SK-N-SH (cell line): ENCODE data around the gene CFAP20DC. TPM values are rescaled to one million over a fixed set of nuclear protein-coding genes. Genes with fewer than 3 reads are reported as not detected.
"Not testable (repeated sequence)": the region's sequence is repeated elsewhere in the genome, so short reads cannot be mapped to it uniquely, and the experiment has no call there.

Experiments used
- CTCF ChIA-PET: fragments of 300-600, 350-600 bp; formaldehyde crosslinking; extraction: SDS; loops from one replicate; lab custom pipeline; 2021; lab: Yijun Ruan, JAX
- POLR2A ChIA-PET: fragments of 350-600 bp; sonication (Branson Sonifier 250); formaldehyde crosslinking; extraction: SDS; loops from one replicate; lab custom pipeline; 2020; ENCODE audit warnings: antibody characterized with exemption, inconsistent platforms; lab: Yijun Ruan, JAX
- DNase-seq: peaks from one replicate; pipeline ENCODE4 v3.0.0; 2012
- H2AFZ ChIP-seq: fragments of 200-600 bp; sonication (generic); 2 replicates; pipeline ENCODE4 v1.8.1; 2016; ENCODE audit warnings: antibody characterized with exemption, mild to moderate bottlenecking, low read depth
- H3F3A ChIP-seq: fragments of 200-600 bp; sonication (generic); replicated peaks from 2 replicates; pipeline ENCODE3; 2016; ENCODE audit warnings: antibody characterized with exemption, mild to moderate bottlenecking; ENCODE audit not compliant: insufficient read depth
- H3K27ac ChIP-seq, 2 experiments: fragments of 200-500 bp in 1 of 2; fragments of 200-600 bp in 1 of 2; sonication (Bioruptor generic) in 1 of 2; sonication (generic), shearing (Covaris generic) in 1 of 2; 2 replicates each; pipeline versions ENCODE4 v1.5.1 to v1.6.1; 2014 to 2016; ENCODE audit warnings: low read depth in 2 of 2, inconsistent platforms in 1 of 2, low read length in 1 of 2, mild to moderate bottlenecking in 1 of 2, mixed read lengths in 1 of 2
- H3K27me3 ChIP-seq: fragments of 200-600 bp; sonication (generic), shearing (Covaris generic); 2 replicates; pipeline ENCODE4 v1.6.1; 2016; ENCODE audit warnings: mixed run types; ENCODE audit not compliant: insufficient read depth
- H3K36me3 ChIP-seq, 2 experiments: fragments of 200-500 bp in 1 of 2; fragments of 200-600 bp in 1 of 2; sonication (Bioruptor generic) in 1 of 2; sonication (generic) in 1 of 2; replicated peaks in 1 of 2; 2 replicates each; pipeline versions ENCODE3 to v1.5.1; 2014 to 2016; ENCODE audit warnings: low read length in 1 of 2, mild to moderate bottlenecking in 1 of 2; ENCODE audit not compliant: insufficient read depth in 2 of 2, control insufficient read depth in 1 of 2
- H3K4me1 ChIP-seq, 2 experiments: fragments of 200-500 bp in 1 of 2; fragments of 200-600 bp in 1 of 2; sonication (Bioruptor generic) in 1 of 2; sonication (generic), shearing (Covaris generic) in 1 of 2; 2 replicates each; pipeline versions ENCODE4 v1.5.1 to v1.6.1; 2014 to 2016; ENCODE audit warnings: low read depth in 1 of 2, low read length in 1 of 2, mixed run types in 1 of 2; ENCODE audit not compliant: insufficient read depth in 2 of 2, control insufficient read depth in 1 of 2
- H3K4me2 ChIP-seq: fragments of 200-600 bp; sonication (generic), shearing (Covaris generic); 2 replicates; pipeline ENCODE4 v1.6.1; 2017; ENCODE audit warnings: mixed run types
- H3K4me3 ChIP-seq, 2 experiments: fragments of 200-500 bp in 1 of 2; fragments of 200-600 bp in 1 of 2; sonication (Bioruptor generic) in 1 of 2; sonication (generic), shearing (Covaris generic) in 1 of 2; 2 replicates each; pipeline versions ENCODE4 v1.5.1 to v1.8.1; 2014 to 2016; ENCODE audit warnings: low read depth in 2 of 2, inconsistent platforms in 1 of 2, low read length in 1 of 2, mild to moderate bottlenecking in 1 of 2, mixed read lengths in 1 of 2, moderate library complexity in 1 of 2
- H3K79me2 ChIP-seq: fragments of 200-600 bp; sonication (generic); 2 replicates; pipeline ENCODE4 v1.8.1; 2017; ENCODE audit warnings: mild to moderate bottlenecking; ENCODE audit not compliant: insufficient read depth
- H3K9ac ChIP-seq: fragments of 200-600 bp; sonication (generic); 2 replicates; pipeline ENCODE4 v1.6.1; 2017; ENCODE audit warnings: mixed run types
- H3K9me2 ChIP-seq: fragments of 200-600 bp; sonication (generic); 2 replicates; pipeline ENCODE4 v1.6.1; 2017; ENCODE audit warnings: mixed run types
- H3K9me3 ChIP-seq: fragments of 200-600 bp; sonication (generic); 2 replicates; pipeline ENCODE4 v1.6.1; 2017; ENCODE audit warnings: mixed run types, mild to moderate bottlenecking, moderate library complexity
- H4K20me1 ChIP-seq: fragments of 200-600 bp; sonication (generic); 2 replicates; pipeline ENCODE4 v1.6.1; 2017; ENCODE audit warnings: mild to moderate bottlenecking, mixed run types; ENCODE audit not compliant: insufficient read depth
- CTCF ChIP-seq: fragments of 200-600 bp; sonication (generic); IDR thresholded peaks from 2 replicates; pipeline ENCODE4 v1.6.1; 2017; ENCODE audit warnings: antibody characterized with exemption, mild to moderate bottlenecking, moderate library complexity
- EZH2phosphoT487 ChIP-seq: fragments of 200-600 bp; sonication (generic); IDR thresholded peaks from 2 replicates; pipeline ENCODE4 v1.6.1; 2017; ENCODE audit warnings: low read depth, mixed run types, mild to moderate bottlenecking, antibody characterized with exemption, moderate library complexity, borderline replicate concordance
- FOSL2 ChIP-seq: IDR thresholded peaks from 2 replicates; pipeline ENCODE4 v1.4.0; 2012; ENCODE audit warnings: low read depth, mild to moderate bottlenecking, moderate library complexity, borderline replicate concordance
- FOXM1 ChIP-seq: IDR thresholded peaks from 2 replicates; pipeline ENCODE4 v1.4.0; 2012; ENCODE audit warnings: low read depth, mild to moderate bottlenecking
- GATA2 ChIP-seq: sonication (generic); formaldehyde crosslinking; IDR thresholded peaks from 2 replicates; pipeline ENCODE4 v1.5.0; 2020; ENCODE audit warnings: mild to moderate bottlenecking, missing genetic modification reagents
- MAX ChIP-seq: IDR thresholded peaks from 2 replicates; pipeline ENCODE4 v1.4.0; 2012; ENCODE audit warnings: low read depth
- NRF1 ChIP-seq: IDR thresholded peaks from 2 replicates; pipeline ENCODE4 v1.6.1; 2012; ENCODE audit warnings: low read depth, mild to moderate bottlenecking, low read length
- PBX3 ChIP-seq: IDR thresholded peaks from 2 replicates; pipeline ENCODE4; 2012
- POLR2AphosphoS5 ChIP-seq: IDR thresholded peaks from 2 replicates; pipeline ENCODE4 v1.6.1; 2012; ENCODE audit warnings: low read depth, low read length
- RAD21 ChIP-seq: IDR thresholded peaks from 2 replicates; pipeline ENCODE4 v1.6.1; 2012; ENCODE audit warnings: mild to moderate bottlenecking, low read length
- RFX5 ChIP-seq: IDR thresholded peaks from 2 replicates; pipeline ENCODE4 v1.6.1; 2012; ENCODE audit warnings: mild to moderate bottlenecking, improper control_type of control experiment, low read length
- RXRA ChIP-seq: IDR thresholded peaks from 2 replicates; pipeline ENCODE4 v1.4.0; 2012; ENCODE audit warnings: low read depth, mild to moderate bottlenecking, borderline replicate concordance
- SIN3A ChIP-seq: IDR thresholded peaks from 2 replicates; pipeline ENCODE4 v1.6.1; 2012; ENCODE audit warnings: low read depth, mild to moderate bottlenecking, low read length, moderate library complexity, borderline replicate concordance
- SMC3 ChIP-seq: IDR thresholded peaks from 2 replicates; pipeline ENCODE4 v1.6.1; 2012; ENCODE audit warnings: low read depth, low read length, improper control_type of control experiment
- TAF1 ChIP-seq: IDR thresholded peaks from 2 replicates; pipeline ENCODE4 v1.6.1; 2012; ENCODE audit warnings: low read depth, mild to moderate bottlenecking, low read length, moderate library complexity, borderline replicate concordance
- WGBS: methylation state at CpG from one replicate; pipeline ENCODE4 v1.1.6; 2017; ENCODE audit warnings: low lambda C conversion rate; 5-methylcytosine and 5-hydroxymethylcytosine counted together
- polyA plus RNA-seq, 3 experiments: library from polyadenylated mRNA; depleted of rRNA; stranded (reverse); fragments of >200 nt; gene quantifications; 2 replicates each; pipeline ENCODE4 v1.2.3, GENCODE V29; 2012

Gene CFAP20DC
- polyA plus RNA-seq, 1 of the 3 experiments (the other 2 are of a cell fraction), result 1.8 TPM

GRCh38 chr3:59056706-59057105, 6.9 kb upstream of the CFAP20DC start:
- CTCF ChIA-PET, result no interaction called here
- H3K9me3 ChIP-seq, result no peaks in the 10 kb centered on the region
- peak; percentile 13; the same call in 1 of the 2 replicates for TF ChIP-seq PBX3
- TF ChIP-seq GATA2, result no peak
- no peaks in the 10 kb centered on the region for H3K27me3 ChIP-seq
- no peaks in the 10 kb centered on the region for H3K4me1 ChIP-seq
- POLR2A ChIA-PET, result no interaction called here
- H2AFZ ChIP-seq, result peak overlapping the region; percentile 45; the same call in 1 of the 2 replicates
- no peaks in the 10 kb centered on the region for H3F3A ChIP-seq
- H3K9ac ChIP-seq, result no peak overlapping the region
- no peaks in the 10 kb centered on the region; the same call in 1 of the 2 replicates for H3K9me2 ChIP-seq
- H3K4me3 ChIP-seq, result no peak overlapping the region
- no peaks in the 10 kb centered on the region for H3K79me2 ChIP-seq
- 49% methylated on average over 2 of the region's 2 CpGs for WGBS
- H3K4me2 ChIP-seq, result no peak overlapping the region
- H3K27ac ChIP-seq, result peak overlapping the region in 1 of 2 experiments; percentile 61; a peak in 2 of 4 replicates
- no peak for DNase-seq
- no peaks in the 10 kb centered on the region for H3K36me3 ChIP-seq
- no peaks in the 10 kb centered on the region for H4K20me1 ChIP-seq

GRCh38 chr3:59052803-59053411, 3.1 kb upstream of the CFAP20DC start:
- H3K4me1 ChIP-seq, result peaks cover 0 to 12% of the 10 kb centered on the region in 2 experiments; a peak in 1 of 4 replicates
- H3K36me3 ChIP-seq, result no peaks in the 10 kb centered on the region
- H3K9me2 ChIP-seq, result no peaks in the 10 kb centered on the region; the same call in 1 of the 2 replicates
- H3F3A ChIP-seq, result no peaks in the 10 kb centered on the region
- no peak overlapping the region for H2AFZ ChIP-seq
- H3K79me2 ChIP-seq, result no peaks in the 10 kb centered on the region
- 54% methylated on average over 2 of the region's 2 CpGs for WGBS
- H3K27me3 ChIP-seq, result no peaks in the 10 kb centered on the region
- H4K20me1 ChIP-seq, result no peaks in the 10 kb centered on the region
- no peak overlapping the region for H3K9ac ChIP-seq
- no peak overlapping the region for H3K4me2 ChIP-seq
- ChIA-PET POLR2A (no interaction called here), CTCF (interaction anchor here (0.6 to 2.0 kb wide), 13 partner anchors 10 to 414 kb away, joined by 3 to 12 read pairs (median 3); no protein-coding TSS in a partner anchor)
- H3K27ac ChIP-seq, result no peak overlapping the region
- peak; percentile 27 for DNase-seq
- peak; percentile 61 for TF ChIP-seq RAD21
- TF ChIP-seq NRF1, result no peak
- no peak for TF ChIP-seq SIN3A
- TF ChIP-seq RXRA, result no peak
- peak; percentile 61 for TF ChIP-seq SMC3
- TF ChIP-seq FOSL2, result no peak
- no peak for TF ChIP-seq POLR2AphosphoS5
- TF ChIP-seq FOXM1, result no peak
- no peak for TF ChIP-seq RFX5
- TF ChIP-seq MAX, result no peak
- peak; percentile 66 for TF ChIP-seq CTCF
- no peak for TF ChIP-seq EZH2phosphoT487
- TF ChIP-seq TAF1, result no peak
- H3K9me3 ChIP-seq, result no peaks in the 10 kb centered on the region
- no peak overlapping the region for H3K4me3 ChIP-seq

- H3K27me3 ChIP-seq, POLR2A ChIA-PET, H3K4me3 ChIP-seq, H3K36me3 ChIP-seq, H3K27ac ChIP-seq, H3F3A ChIP-seq, DNase-seq, H3K9me2 ChIP-seq, H4K20me1 ChIP-seq, H3K9me3 ChIP-seq, CTCF ChIA-PET, H3K79me2 ChIP-seq, H3K4me2 ChIP-seq, H2AFZ ChIP-seq, H3K9ac ChIP-seq: not testable (repeated sequence)
- WGBS, result 97% methylated on average over 13 of the region's 36 CpGs
- peaks cover 0 to 12% of the 10 kb centered on the region in 2 experiments; a peak in 1 of 4 replicates for H3K4me1 ChIP-seq
Observed at GRCh38 chr3:59050811-59051414, 1.1 kb upstream of the CFAP20DC start.
